Measurements from ENCODE around the gene ZNF432. TPM values are rescaled to one million over a fixed set of nuclear protein-coding genes. Genes with fewer than 3 reads are reported as not detected.

Gene ZNF432
- 7.4 and 9.1 TPM in 2 replicates for total RNA-seq

DNA sequence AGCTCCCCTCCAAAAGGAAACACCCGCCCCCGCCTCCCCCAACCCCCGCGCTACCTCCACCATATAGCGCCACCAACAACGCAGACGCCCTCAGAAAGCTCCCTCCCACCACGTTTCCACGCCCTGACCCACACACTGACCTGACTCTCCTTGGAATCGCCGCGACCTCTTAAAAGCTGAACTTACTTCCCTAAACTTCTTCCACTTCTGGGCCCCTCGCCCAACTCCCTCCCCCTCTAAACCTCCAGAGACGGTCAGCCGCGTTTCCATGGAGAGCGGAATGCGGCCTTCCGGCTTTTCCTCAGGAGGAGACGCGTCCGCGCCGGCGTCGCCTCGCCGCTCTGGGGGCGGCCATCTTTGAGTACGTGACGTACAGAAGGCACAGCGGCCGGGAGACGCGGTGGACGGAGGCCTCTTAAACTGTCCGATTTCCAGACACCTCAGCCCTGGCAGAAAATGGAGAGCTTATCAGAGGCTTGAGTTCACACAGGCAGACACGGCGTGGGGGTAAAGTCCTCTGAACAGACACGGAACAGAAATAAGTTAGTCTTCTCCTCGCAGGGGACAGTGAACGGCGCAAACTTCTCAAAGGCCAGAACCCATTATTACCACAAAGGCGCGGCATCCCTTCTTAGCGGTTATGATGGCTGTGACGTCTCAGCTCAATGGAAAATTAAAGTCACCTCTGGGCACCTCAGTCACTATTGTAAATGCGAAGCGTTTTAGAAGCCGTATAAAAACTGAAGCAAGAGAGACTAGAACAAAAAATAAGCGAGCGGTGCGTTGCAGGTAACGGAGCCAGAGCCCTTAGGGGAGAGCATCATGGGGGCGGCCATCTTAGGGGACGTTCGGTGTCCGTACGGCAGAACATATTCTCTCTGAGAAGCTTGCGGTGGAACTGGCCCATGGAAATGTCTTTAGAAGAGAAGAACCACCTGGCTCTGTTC is at the start of gene ZNF432:
TSS of gene ZNF432 (minus strand) at position 284 of the 947 bp plus-strand sequence. CDS start 1,970 bp downstream, outside the sequence.

DNA sequence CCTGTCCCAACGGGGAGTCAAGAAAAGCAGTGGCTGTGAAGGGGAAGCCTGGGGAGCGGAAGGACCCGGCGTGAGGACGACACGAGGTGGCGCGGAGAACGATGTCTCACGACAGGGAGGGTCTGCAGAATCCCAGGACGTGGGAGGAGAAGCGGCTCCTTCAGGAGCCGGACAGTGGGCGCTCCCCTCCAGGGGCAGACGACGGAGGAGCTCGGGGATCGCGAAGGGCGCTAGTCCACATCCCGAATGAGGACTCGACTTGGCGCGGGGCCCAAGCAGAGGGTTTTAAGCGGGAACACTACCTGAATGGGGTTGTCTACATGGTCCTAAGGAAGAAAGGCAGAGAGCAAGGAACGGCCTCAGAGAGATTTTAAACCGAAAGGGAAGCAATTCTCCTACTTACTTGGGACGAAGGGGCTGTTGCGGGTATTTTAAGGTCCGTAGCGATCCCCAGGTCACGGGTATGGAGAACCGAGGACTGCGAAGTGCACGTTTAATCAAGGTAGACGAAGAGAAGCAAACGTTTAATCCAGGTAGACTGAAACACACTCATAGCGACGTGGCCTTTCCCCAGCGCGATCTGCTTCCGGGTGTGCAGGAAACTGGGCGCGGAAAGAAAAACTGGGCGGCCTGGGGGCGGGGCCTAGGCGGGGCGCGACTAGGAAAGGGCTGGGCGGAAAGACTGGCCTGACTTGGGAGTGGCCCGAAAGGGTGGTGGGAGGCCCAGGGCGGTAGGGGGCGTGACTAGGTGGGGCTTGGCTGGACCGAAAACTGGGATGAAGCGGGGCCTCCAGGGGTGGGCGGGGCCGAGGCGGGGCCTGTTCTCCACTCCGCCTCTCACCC is 46.8 kb upstream of the ZNF432 start, which contains the start of gene ZNF841:
TSS of gene ZNF841 (minus strand) at position 594 of the 843 bp plus-strand sequence. CDS start 10,964 bp downstream, outside the sequence.

DNA sequence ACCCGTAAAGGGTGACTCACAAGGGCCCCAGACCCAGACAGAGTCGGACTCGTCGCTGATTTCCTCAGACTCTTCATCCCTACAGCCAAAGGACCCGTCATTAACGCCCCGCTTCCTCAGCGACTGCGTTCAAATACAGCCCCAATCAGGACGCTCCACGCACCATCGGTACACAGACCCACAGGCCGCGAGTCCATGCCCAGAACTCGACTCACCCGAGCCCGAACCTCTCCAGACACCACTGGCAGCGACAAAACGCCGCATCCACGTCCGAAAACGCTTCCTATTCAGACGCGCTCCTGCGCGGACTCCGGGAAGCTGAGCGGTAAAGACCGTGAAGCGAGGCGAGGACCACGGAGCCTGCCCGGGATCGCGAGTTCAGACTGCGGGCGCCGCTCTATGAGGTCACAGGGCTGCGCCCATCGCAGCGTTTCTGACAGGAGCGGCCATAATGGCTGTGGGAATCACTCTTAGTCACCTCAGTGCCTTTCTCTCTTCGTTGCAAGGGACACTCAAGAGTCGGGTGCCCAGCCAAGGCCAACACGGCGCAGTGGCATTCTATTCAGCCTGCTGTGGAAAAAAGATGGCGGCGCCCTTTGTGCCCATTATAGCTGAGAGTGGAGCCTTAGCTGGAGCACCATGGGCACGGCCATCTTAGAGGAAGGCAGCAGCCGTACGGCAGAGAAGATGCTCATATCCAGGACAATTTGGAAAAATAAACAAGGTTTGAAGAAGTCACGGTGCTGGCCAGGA is 20.4 kb downstream of the ZNF432 start, which contains the start of gene ZNF614:
TSS of gene ZNF614 (minus strand) at position 353 of the 753 bp plus-strand sequence. CDS start 2,634 bp downstream, outside the sequence.

DNA sequence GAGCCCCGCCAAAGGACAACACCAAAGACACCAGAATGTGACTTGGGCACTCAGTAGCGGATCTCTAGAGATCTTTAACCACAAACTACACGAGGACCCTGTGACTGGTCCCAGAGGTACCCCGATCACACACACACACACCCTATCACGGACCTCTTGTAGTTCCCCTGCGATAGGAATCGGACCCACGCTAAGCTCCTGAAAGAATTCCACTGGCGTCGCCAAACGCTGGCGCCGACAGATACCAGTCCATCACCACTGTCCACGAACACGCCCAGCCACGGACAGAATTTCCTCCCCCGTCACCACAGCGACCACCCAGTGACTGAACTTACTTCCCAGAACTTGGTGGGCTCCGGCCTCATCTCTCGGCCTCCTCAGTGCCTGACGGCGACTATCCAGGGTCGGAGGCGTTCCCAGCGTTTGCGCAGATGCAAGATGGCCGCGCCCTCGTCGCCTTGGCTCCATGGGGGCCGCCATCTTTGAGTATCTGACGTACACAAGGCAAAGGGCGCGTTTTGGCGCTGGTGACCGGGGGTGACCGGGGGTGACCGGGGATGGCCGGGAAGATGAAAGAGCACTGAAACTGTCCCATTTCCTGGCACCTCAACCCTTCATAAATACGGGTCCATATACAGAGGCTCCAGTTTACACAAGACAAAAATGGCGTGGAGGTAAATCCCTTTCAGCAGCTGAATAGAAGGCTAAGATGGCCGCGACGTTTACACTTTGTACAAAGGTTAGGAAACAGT is 40.7 kb downstream of the ZNF432 start, which contains the start of gene ZNF615:
TSS of gene ZNF615 (minus strand) at position 406 of the 752 bp plus-strand sequence. CDS start 4,500 bp downstream, outside the sequence.

DNA sequence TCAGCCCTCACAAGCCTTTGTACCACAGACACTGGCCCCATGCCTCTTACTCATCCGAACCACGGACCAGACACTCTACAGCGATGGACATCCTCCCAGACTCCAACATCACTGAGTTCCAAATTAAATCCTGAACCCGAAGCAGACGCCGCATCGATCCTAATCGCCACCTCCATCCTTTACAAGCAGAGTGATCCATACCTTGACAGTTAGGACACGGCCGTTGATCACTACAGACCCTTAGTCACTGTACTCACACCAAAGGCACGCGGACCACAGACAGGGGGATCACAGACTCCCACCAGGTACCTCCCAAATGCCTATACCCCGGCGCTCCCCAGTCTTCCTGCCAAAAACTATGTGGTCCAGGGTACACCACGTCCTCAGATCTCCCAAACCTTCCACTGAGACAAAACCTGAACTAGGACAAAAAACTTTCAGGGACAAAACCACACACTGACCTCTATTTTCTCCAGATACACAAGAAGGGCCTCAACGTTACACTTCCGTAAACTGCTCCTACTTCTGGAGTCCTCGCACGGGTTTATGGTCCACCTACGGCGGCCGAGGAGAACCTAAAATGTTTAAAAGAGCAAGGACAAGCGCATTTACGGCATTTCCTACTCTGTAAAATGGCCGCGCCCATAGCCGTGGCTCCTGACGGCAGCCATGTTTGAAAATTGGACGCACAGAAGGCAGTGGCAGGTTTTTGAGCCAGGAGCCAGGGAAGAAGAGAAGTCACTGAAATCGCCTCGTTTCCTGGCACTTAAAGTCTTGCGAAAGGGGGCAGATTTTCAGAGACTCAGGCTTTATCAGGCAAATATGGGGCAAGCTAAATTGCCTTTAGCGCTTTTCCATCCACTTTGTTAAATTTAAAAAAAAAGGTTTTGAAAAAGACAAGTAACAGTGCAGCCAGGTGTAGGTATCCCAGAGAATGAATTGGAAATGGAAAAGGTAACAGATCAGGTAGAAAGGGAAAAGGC is 62.0 kb downstream of the ZNF432 start, which contains the start of gene ZNF350:
TSS of gene ZNF350 (minus strand) at position 532 of the 983 bp plus-strand sequence. CDS start 12,480 bp downstream, outside the sequence.

Other genes starting within 250 kb of the ZNF432 start
- 6.1 and 7.3 TPM in 2 replicates for gene ZNF577, start 160.9 kb downstream of the ZNF432 start, total RNA-seq
- 4.1 and 5.4 TPM in 2 replicates for gene ZNF649, start 143.8 kb downstream of the ZNF432 start, total RNA-seq
- gene ZNF613, start 121.4 kb downstream of the ZNF432 start, total RNA-seq: 6.3 and 8.2 TPM in 2 replicates
- 11.1 and 11.3 TPM in 2 replicates for gene ZNF350, start 62.0 kb downstream of the ZNF432 start, total RNA-seq
- gene ZNF615, start 40.6 kb downstream of the ZNF432 start, total RNA-seq: 11.4 and 15.2 TPM in 2 replicates
- gene ZNF614, start 20.5 kb downstream of the ZNF432 start, total RNA-seq: 8.8 and 10.2 TPM in 2 replicates
- 22.7 and 23.6 TPM in 2 replicates for gene ZNF841, start 46.9 kb upstream of the ZNF432 start, total RNA-seq
- gene ZNF616, start 91.1 kb upstream of the ZNF432 start, total RNA-seq: 8.7 and 9.0 TPM in 2 replicates
- 5.8 and 10.8 TPM in 2 replicates for gene ZNF836, start 122.8 kb upstream of the ZNF432 start, total RNA-seq
- gene PPP2R1A, start 141.2 kb upstream of the ZNF432 start, total RNA-seq: 113 and 167 TPM in 2 replicates
- gene ZNF766, start 220.7 kb upstream of the ZNF432 start, total RNA-seq: 13.3 and 14.2 TPM in 2 replicates
- 6.2 and 7.8 TPM in 2 replicates for gene ZNF480, start 248.3 kb upstream of the ZNF432 start, total RNA-seq